Astrocyte (in vitro differentiated cells and primary cell): ENCODE results near the gene PYROXD2. TPM values are rescaled to one million over a fixed set of nuclear protein-coding genes. Genes with fewer than 3 reads are reported as not detected.

Experiments
- DNase-seq: peaks from one replicate; pipeline ENCODE4 v3.0.0-alpha.2; 2010; ENCODE audit warnings: low read depth
- FAIRE-seq: peaks from 2 replicates; lab custom pipeline; 2011; peaks lifted over from hg19 to GRCh38; lab: Jason Lieb, UNC
- H2AFZ ChIP-seq: 2 replicates; pipeline ENCODE4 v1.6.0; 2012; ENCODE audit warnings: low read depth, low read length, inconsistent platforms
- H3K27ac ChIP-seq: 2 replicates; pipeline ENCODE4 v1.5.1; 2011; ENCODE audit warnings: low read depth, low read length, inconsistent platforms
- H3K27me3 ChIP-seq: 2 replicates; pipeline ENCODE4 v1.6.0; 2011; ENCODE audit warnings: low read length, inconsistent platforms; ENCODE audit not compliant: insufficient read depth
- H3K36me3 ChIP-seq: 2 replicates; pipeline ENCODE4 v1.5.1; 2011; ENCODE audit warnings: low read length, inconsistent platforms; ENCODE audit not compliant: insufficient read depth
- H3K4me1 ChIP-seq: 2 replicates; pipeline ENCODE4 v1.5.1; 2011; ENCODE audit warnings: low read length, inconsistent platforms; ENCODE audit not compliant: insufficient read depth
- H3K4me2 ChIP-seq: 2 replicates; pipeline ENCODE4 v1.6.0; 2012; ENCODE audit warnings: low read length, inconsistent platforms
- H3K4me3 ChIP-seq: 2 replicates; pipeline ENCODE4 v1.5.1; 2011; ENCODE audit warnings: low read depth, mild to moderate bottlenecking, low read length, inconsistent platforms; ENCODE audit not compliant: insufficient read depth
- H3K79me2 ChIP-seq: 2 replicates; pipeline ENCODE4 v1.6.0; 2012; ENCODE audit warnings: mild to moderate bottlenecking, low read length, inconsistent platforms; ENCODE audit not compliant: insufficient read depth
- H3K9ac ChIP-seq: 2 replicates; pipeline ENCODE4 v1.6.0; 2012; ENCODE audit warnings: mild to moderate bottlenecking, low read length, inconsistent platforms
- H3K9me3 ChIP-seq: 2 replicates; pipeline ENCODE4 v1.5.1; 2012; ENCODE audit warnings: low read depth, mild to moderate bottlenecking, low read length, inconsistent platforms; ENCODE audit not compliant: insufficient read depth
- H4K20me1 ChIP-seq: 2 replicates; pipeline ENCODE4 v1.6.0; 2012; ENCODE audit warnings: low read length, inconsistent platforms; ENCODE audit not compliant: insufficient read depth
- H3K27ac Mint-ChIP-seq: one replicate; pipeline ENCODE4 v1.8.0; 2021; ENCODE audit warnings: mild to moderate bottlenecking, mixed read lengths; ENCODE audit not compliant: unreplicated experiment
- H3K27me3 Mint-ChIP-seq: one replicate; pipeline ENCODE4 v1.8.0; 2021; ENCODE audit warnings: low read depth, mixed read lengths; ENCODE audit not compliant: unreplicated experiment
- H3K36me3 Mint-ChIP-seq: one replicate; pipeline ENCODE4 v1.8.0; 2021; ENCODE audit warnings: low read depth, mixed read lengths; ENCODE audit not compliant: unreplicated experiment
- H3K4me1 Mint-ChIP-seq: one replicate; pipeline ENCODE4 v1.8.0; 2021; ENCODE audit warnings: low read depth, mixed read lengths; ENCODE audit not compliant: unreplicated experiment
- H3K4me3 Mint-ChIP-seq: one replicate; pipeline ENCODE4 v1.8.0; 2021; ENCODE audit warnings: mild to moderate bottlenecking, moderate library complexity, mixed read lengths; ENCODE audit not compliant: unreplicated experiment
- H3K9me3 Mint-ChIP-seq: one replicate; pipeline ENCODE4 v1.8.0; 2021; ENCODE audit warnings: mild to moderate bottlenecking, mixed read lengths; ENCODE audit not compliant: unreplicated experiment
- EZH2 ChIP-seq: IDR thresholded peaks from 2 replicates; pipeline ENCODE4 v1.6.1; 2012; ENCODE audit warnings: mild to moderate bottlenecking, low read length, inconsistent platforms; ENCODE audit not compliant: insufficient read depth
- total RNA-seq: library from RNA; stranded (reverse); gene quantifications from 2 replicates; pipeline ENCODE4 v1.2.1, GENCODE V29; 2021
- TF ChIP-seq, protein P1 (sequence below): IDR thresholded peaks from 2 replicates; pipeline ENCODE4 v1.5.1; 2011; ENCODE audit warnings: low read depth, mild to moderate bottlenecking, inconsistent platforms, low read length, moderate library complexity; ENCODE audit not compliant: insufficient read depth

PYROXD2 gene
- total RNA-seq, 1 donor from 2014 or later = 4.5 TPM

DNA sequence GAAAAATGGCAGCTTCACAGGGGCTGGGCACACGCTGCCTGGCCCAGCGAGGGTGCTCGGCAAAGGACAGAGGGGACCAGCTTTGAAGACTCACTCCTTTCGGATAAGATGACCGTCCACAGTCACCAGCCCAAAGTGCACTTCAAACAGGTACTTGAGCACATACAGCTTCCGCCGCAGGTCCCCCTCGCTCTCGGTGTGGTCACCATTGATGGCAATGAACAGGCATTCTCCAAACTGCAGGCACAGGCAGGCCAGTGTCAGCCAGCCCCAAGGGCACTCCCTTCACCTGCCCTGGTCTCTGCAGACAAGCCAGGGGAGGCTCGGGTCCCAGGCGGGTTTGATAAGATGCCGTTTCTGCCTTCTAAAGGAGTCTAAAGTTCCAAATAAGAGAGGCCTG lies 20.2 kb upstream of the PYROXD2 start:
- Histone ChIP-seq H3K9ac (no peak overlapping the region), H3K4me2 (no peak overlapping the region), H3K9me3 (peaks cover 3% of the 10 kb centered on the region), H2AFZ (no peak overlapping the region), H3K36me3 (peaks cover 17% of the 10 kb centered on the region), H3K79me2 (no peaks in the 10 kb centered on the region), H3K4me1 (peaks cover 12% of the 10 kb centered on the region), H3K27me3 (no peaks in the 10 kb centered on the region), H3K27ac (no peak overlapping the region), H4K20me1 (peaks cover 3% of the 10 kb centered on the region), H3K4me3 (no peak overlapping the region)
- Mint-ChIP-seq H3K27ac (no peak overlapping the region), H3K36me3 (peaks cover 43% of the 10 kb centered on the region), H3K4me3 (no peak overlapping the region), H3K4me1 (peaks cover 8% of the 10 kb centered on the region), H3K9me3 (peaks cover 7% of the 10 kb centered on the region), H3K27me3 (no peaks in the 10 kb centered on the region)
- no peak for TF ChIP-seq EZH2
- TF ChIP-seq, protein P1, sequence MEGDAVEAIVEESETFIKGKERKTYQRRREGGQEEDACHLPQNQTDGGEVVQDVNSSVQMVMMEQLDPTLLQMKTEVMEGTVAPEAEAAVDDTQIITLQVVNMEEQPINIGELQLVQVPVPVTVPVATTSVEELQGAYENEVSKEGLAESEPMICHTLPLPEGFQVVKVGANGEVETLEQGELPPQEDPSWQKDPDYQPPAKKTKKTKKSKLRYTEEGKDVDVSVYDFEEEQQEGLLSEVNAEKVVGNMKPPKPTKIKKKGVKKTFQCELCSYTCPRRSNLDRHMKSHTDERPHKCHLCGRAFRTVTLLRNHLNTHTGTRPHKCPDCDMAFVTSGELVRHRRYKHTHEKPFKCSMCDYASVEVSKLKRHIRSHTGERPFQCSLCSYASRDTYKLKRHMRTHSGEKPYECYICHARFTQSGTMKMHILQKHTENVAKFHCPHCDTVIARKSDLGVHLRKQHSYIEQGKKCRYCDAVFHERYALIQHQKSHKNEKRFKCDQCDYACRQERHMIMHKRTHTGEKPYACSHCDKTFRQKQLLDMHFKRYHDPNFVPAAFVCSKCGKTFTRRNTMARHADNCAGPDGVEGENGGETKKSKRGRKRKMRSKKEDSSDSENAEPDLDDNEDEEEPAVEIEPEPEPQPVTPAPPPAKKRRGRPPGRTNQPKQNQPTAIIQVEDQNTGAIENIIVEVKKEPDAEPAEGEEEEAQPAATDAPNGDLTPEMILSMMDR = no peak
- DNase-seq (no peak), FAIRE-seq (no peak)

DNA sequence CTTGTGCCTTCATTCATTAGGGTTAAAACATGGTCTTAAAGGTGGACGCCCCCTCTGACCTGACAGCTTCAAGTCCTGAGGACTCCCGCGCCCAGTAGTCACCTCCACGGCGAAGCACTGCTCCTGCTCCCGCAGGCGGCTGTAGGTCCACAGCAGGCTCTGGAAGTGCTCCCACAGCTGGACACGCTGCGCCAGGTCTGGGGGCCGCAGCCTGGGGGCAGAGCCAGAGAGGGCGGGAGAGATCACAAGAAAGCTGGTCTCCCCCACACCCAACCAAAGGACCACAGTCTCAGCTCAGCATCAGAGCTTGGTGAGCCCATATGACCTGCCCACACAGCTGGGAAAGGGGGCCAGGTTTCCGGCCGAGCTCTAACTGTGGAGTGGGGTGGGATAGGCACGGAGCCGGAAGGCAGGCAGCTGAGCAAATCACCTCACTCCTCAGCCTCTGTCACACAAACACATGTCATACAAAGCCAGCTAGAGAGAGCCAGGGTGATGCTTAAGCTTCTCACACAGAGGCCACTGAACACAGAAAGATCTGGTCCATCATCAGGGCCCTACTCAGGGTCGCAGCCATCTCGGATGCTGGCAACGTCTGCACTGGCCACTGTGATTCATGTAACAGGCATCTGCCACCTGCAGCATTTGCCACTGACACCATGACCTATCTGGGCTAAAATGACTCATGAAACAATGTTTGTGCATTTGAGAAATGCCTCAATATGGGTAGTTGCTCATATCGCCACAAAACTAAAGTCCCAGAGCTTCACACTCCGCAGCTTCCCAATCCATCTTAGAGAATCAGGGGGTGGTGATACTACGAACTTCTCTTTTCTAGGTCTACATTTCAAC lies 19.1 kb upstream of the PYROXD2 start:
- H3K9me3 Mint-ChIP-seq = peaks cover 7% of the 10 kb centered on the region
- DNase-seq = peak; percentile 74
- H3K27ac Mint-ChIP-seq = peak overlapping the region; percentile 85
- H3K79me2 ChIP-seq = no peaks in the 10 kb centered on the region
- FAIRE-seq = no peak
- H3K9ac ChIP-seq = no peak overlapping the region
- peaks cover 12% of the 10 kb centered on the region for H3K4me1 ChIP-seq
- H3K4me3 Mint-ChIP-seq = no peak overlapping the region
- TF ChIP-seq, protein P1 = no peak
- no peak for TF ChIP-seq EZH2
- H3K36me3 Mint-ChIP-seq = peaks cover 37% of the 10 kb centered on the region
- H3K36me3 ChIP-seq = peaks cover 16% of the 10 kb centered on the region
- H2AFZ ChIP-seq = no peak overlapping the region
- no peaks in the 10 kb centered on the region for H3K27me3 Mint-ChIP-seq
- no peak overlapping the region for H3K4me3 ChIP-seq
- peak overlapping the region; percentile 32 for H3K27ac ChIP-seq
- no peaks in the 10 kb centered on the region for H3K27me3 ChIP-seq
- peaks cover 8% of the 10 kb centered on the region for H3K4me1 Mint-ChIP-seq
- H3K9me3 ChIP-seq = peaks cover 3% of the 10 kb centered on the region
- peaks cover 3% of the 10 kb centered on the region for H4K20me1 ChIP-seq
- peak overlapping the region; percentile 53 for H3K4me2 ChIP-seq

DNA sequence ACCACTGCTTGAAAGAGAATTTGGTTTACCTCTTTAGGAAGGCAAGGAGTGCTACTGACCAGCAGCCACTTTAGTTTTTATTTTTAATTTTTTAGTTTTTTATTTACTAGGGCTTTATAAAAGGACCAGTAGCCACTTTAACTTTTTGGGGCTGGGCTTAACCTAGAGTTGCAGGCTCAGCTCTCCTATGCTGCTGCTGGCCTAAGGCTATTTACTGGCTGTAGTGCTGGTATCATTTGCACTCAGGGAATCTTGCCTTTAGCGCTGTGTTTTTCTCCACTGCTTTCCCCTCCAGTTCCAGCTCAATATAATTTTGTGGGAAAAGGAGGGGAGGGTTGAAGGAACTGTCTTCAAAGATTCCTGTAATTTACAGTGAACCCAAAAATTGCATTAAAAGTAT lies 18.4 kb upstream of the PYROXD2 start:
- Histone ChIP-seq H3K4me3 (no peak overlapping the region), H3K9ac (no peak overlapping the region), H3K27ac (no peak overlapping the region), H3K36me3 (peaks cover 16% of the 10 kb centered on the region), H3K4me2 (no peak overlapping the region), H3K9me3 (peaks cover 3% of the 10 kb centered on the region), H3K79me2 (no peaks in the 10 kb centered on the region), H4K20me1 (peaks cover 3% of the 10 kb centered on the region), H3K4me1 (peaks cover 12% of the 10 kb centered on the region), H3K27me3 (no peaks in the 10 kb centered on the region), H2AFZ (no peak overlapping the region)
- Mint-ChIP-seq H3K9me3 (peaks cover 7% of the 10 kb centered on the region), H3K27ac (no peak overlapping the region), H3K36me3 (peaks cover 33% of the 10 kb centered on the region), H3K27me3 (no peaks in the 10 kb centered on the region), H3K4me3 (no peak overlapping the region), H3K4me1 (peaks cover 8% of the 10 kb centered on the region)
- DNase-seq = no peak
- no peak for FAIRE-seq
- no peak for TF ChIP-seq EZH2
- TF ChIP-seq, protein P1 = no peak
